ENCODE results near the gene LAMB2. TPM values are rescaled to one million over a fixed set of nuclear protein-coding genes. Genes with fewer than 3 reads are reported as not detected.
A peak's percentile ranks its signal among the peaks of the same experiment; 100 is the strongest.

LAMB2 gene
- 318 and 332 TPM in 2 replicates for polyA plus RNA-seq (2012; rRNA removed)
- 79.7 and 90.1 TPM in 2 replicates for polyA plus RNA-seq (2012; cell fraction: cytosol; rRNA removed)
- polyA plus RNA-seq (2012; cell fraction: nucleus; rRNA removed), result 1,763 and 2,430 TPM in 2 replicates

DNA sequence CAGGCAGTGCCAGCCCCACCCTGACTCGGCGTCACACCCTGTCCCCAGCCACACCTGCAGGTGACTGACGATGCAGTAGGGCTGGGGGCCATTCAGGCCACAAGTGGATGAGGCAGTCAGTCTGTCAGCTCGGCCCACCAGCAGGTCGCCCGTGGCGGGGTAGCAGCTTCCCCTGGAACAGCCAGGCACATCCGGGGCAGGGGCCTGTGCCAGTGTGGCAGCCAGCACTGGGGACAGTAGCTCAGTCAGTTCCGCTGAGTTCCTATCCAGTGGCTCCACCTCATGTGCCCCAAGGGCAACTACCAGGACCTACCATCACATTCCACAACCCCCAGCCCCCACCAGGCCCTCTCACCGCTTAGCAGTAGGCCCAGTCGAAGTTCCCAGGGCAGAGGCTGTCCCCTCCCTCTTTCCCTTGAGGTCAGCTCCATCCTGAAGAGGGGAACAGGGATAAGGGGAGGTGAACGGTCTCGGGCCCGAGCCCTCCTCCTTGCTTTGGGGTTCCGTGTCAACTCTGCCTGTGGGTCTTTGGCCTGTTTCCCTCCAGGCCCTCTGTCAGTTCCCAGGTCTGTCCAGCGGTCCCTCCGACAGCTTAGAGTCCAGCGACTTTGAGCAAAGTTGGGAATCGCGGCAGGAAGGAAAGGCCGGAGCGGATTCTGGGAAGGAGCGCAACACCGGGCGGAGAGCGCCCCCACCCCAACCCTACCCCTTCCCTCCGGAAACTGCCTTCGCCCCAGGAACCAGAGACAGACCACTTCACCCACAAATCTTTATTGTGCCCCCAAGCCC lies at the start of gene LAMB2:
TSS of gene LAMB2 (minus strand) at position 614 of the 789 bp plus-strand sequence. CDS start at position 431, 183 bp downstream.
- Histone ChIP-seq H3K9me3 (no peaks in the 10 kb centered on the region), H3K9ac (peak within 1 kb of the TSS; percentile 75), H3K79me2 (ENCODE audit: insufficient read depth) (peaks cover 37% of the 10 kb centered on the region), H3K36me3 (replicated peaks in 1 of 2; ENCODE audit: control insufficient read depth in 1 of 2, insufficient read depth in 2 of 2, low read length in 1 of 2) (peaks cover 7 to 22% of the 10 kb centered on the region in 2 experiments), H3F3A (replicated peaks; ENCODE audit: insufficient read depth) (no peaks in the 10 kb centered on the region), H3K9me2 (no peaks in the 10 kb centered on the region), H3K4me2 (peak within 1 kb of the TSS; percentile 100), H3K27ac (ENCODE audit: low read depth in 2 of 2, low read length in 1 of 2) (peak within 1 kb of the TSS; percentile 83 to 91), H3K27me3 (ENCODE audit: insufficient read depth) (no peaks in the 10 kb centered on the region), H3K4me3 (ENCODE audit: low read depth in 2 of 2, low read length in 1 of 2) (peak within 1 kb of the TSS; percentile 67 to 81), H4K20me1 (ENCODE audit: insufficient read depth) (no peaks in the 10 kb centered on the region), H3K4me1 (ENCODE audit: control insufficient read depth in 1 of 2, insufficient read depth in 2 of 2, low read depth in 1 of 2, low read length in 1 of 2) (peaks cover 0 to 18% of the 10 kb centered on the region in 2 experiments; a peak in 1 of 4 replicates), H2AFZ (ENCODE audit: low read depth) (peak within 1 kb of the TSS; percentile 98)
- peak; percentile 86 for DNase-seq
- WGBS (ENCODE audit: low lambda C conversion rate), result 1% methylated on average over 19 of the region's 28 CpGs
- POLR2A ChIA-PET, result interaction anchor here (0.6 to 2.7 kb wide), 8 partner anchors 10 to 207 kb away, joined by 3 to 22 read pairs (median 4); partner anchors contain the start of genes KLHDC8B, QRICH1, USP19 and USP4
- TF ChIP-seq GATA2 (CRISPR knock-in tag; IDR thresholded peaks at IDR 0.05) (no peak), RCOR1 (IDR thresholded peaks at IDR 0.05; ENCODE audit: low read length) (no peak), SIN3A (IDR thresholded peaks at IDR 0.05; ENCODE audit: borderline replicate concordance, low read depth, low read length) (peak; percentile 56; the same call in 1 of the 2 replicates), RFX5 (IDR thresholded peaks at IDR 0.05; ENCODE audit: low read length) (peak; percentile 58; the same call in 1 of the 2 replicates), NRF1 (IDR thresholded peaks at IDR 0.05; ENCODE audit: low read depth, low read length) (no peak), ELF1 (IDR thresholded peaks at IDR 0.05) (no peak), TAF1 (IDR thresholded peaks at IDR 0.05; ENCODE audit: borderline replicate concordance, low read depth, low read length) (peak; percentile 77), YY1 (IDR thresholded peaks at IDR 0.05; ENCODE audit: low read depth) (no peak), SMC3 (IDR thresholded peaks at IDR 0.05; ENCODE audit: low read depth, low read length) (no peak), MEF2A (IDR thresholded peaks at IDR 0.05; ENCODE audit: borderline replicate concordance, low read depth) (no peak; the same call in 1 of the 2 replicates), JUND (IDR thresholded peaks at IDR 0.05) (no peak; the same call in 1 of the 2 replicates), TCF12 (IDR thresholded peaks at IDR 0.05) (no peak), MXI1 (IDR thresholded peaks at IDR 0.05; ENCODE audit: low read depth, low read length) (peak; percentile 30; the same call in 1 of the 2 replicates), FOXM1 (IDR thresholded peaks at IDR 0.05; ENCODE audit: low read depth) (no peak), FOSL2 (IDR thresholded peaks at IDR 0.05; ENCODE audit: borderline replicate concordance, low read depth) (no peak), GABPA (IDR thresholded peaks at IDR 0.05; ENCODE audit: low read depth) (no peak), EZH2phosphoT487 (IDR thresholded peaks at IDR 0.05; ENCODE audit: borderline replicate concordance, low read depth) (no peak), POLR2AphosphoS5 (IDR thresholded peaks at IDR 0.05; ENCODE audit: low read depth, low read length) (peak; percentile 76), FOXJ3 (CRISPR knock-in tag; IDR thresholded peaks at IDR 0.05) (no peak; the same call in 1 of the 2 replicates), TEAD4 (IDR thresholded peaks at IDR 0.05; ENCODE audit: borderline replicate concordance, insufficient read depth) (no peak), RAD21 (IDR thresholded peaks at IDR 0.05; ENCODE audit: low read length) (0 out of 2 replicates have a peak, but pooled peaks have one; percentile 6)
- TF ChIP-seq, protein P1, sequence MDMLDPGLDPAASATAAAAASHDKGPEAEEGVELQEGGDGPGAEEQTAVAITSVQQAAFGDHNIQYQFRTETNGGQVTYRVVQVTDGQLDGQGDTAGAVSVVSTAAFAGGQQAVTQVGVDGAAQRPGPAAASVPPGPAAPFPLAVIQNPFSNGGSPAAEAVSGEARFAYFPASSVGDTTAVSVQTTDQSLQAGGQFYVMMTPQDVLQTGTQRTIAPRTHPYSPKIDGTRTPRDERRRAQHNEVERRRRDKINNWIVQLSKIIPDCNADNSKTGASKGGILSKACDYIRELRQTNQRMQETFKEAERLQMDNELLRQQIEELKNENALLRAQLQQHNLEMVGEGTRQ (IDR thresholded peaks at IDR 0.05; ENCODE audit: borderline replicate concordance, low read depth, low read length), result no peak
- TF ChIP-seq, protein P2, sequence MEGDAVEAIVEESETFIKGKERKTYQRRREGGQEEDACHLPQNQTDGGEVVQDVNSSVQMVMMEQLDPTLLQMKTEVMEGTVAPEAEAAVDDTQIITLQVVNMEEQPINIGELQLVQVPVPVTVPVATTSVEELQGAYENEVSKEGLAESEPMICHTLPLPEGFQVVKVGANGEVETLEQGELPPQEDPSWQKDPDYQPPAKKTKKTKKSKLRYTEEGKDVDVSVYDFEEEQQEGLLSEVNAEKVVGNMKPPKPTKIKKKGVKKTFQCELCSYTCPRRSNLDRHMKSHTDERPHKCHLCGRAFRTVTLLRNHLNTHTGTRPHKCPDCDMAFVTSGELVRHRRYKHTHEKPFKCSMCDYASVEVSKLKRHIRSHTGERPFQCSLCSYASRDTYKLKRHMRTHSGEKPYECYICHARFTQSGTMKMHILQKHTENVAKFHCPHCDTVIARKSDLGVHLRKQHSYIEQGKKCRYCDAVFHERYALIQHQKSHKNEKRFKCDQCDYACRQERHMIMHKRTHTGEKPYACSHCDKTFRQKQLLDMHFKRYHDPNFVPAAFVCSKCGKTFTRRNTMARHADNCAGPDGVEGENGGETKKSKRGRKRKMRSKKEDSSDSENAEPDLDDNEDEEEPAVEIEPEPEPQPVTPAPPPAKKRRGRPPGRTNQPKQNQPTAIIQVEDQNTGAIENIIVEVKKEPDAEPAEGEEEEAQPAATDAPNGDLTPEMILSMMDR (IDR thresholded peaks at IDR 0.05), result peak; percentile 48
- TF ChIP-seq, protein P3, sequence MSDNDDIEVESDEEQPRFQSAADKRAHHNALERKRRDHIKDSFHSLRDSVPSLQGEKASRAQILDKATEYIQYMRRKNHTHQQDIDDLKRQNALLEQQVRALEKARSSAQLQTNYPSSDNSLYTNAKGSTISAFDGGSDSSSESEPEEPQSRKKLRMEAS (IDR thresholded peaks at IDR 0.05; ENCODE audit: low read depth), result peak; percentile 70
- TF ChIP-seq, protein P4, sequence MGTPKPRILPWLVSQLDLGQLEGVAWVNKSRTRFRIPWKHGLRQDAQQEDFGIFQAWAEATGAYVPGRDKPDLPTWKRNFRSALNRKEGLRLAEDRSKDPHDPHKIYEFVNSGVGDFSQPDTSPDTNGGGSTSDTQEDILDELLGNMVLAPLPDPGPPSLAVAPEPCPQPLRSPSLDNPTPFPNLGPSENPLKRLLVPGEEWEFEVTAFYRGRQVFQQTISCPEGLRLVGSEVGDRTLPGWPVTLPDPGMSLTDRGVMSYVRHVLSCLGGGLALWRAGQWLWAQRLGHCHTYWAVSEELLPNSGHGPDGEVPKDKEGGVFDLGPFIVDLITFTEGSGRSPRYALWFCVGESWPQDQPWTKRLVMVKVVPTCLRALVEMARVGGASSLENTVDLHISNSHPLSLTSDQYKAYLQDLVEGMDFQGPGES (IDR thresholded peaks at IDR 0.05; ENCODE audit: low read depth, low read length), result no peak
- CTCF ChIA-PET, result interaction anchor here (0.8 to 5.4 kb wide), 11 partner anchors 13 to 448 kb away, joined by 3 to 26 read pairs (median 4); partner anchors contain the start of genes CCDC71, KLHDC8B, NDUFAF3 and USP19
